Glutamatergic neuron (in vitro differentiated cells): Measurements from ENCODE around the gene GPBP1L1. TPM values are rescaled to one million over a fixed set of nuclear protein-coding genes. Genes with fewer than 3 reads are reported as not detected.
"Not testable (repeated sequence)": the region's sequence is repeated elsewhere in the genome, so short reads cannot be mapped to it uniquely, and the experiment has no call there.

Experiments used
- DNase-seq: peaks from one replicate; pipeline ENCODE4 v3.0.0; 2022
- H3K27ac Mint-ChIP-seq: one replicate; pipeline ENCODE4 v1.8.0; 2020; ENCODE audit warnings: mild to moderate bottlenecking, mixed read lengths, inconsistent platforms; ENCODE audit not compliant: unreplicated experiment
- H3K27me3 Mint-ChIP-seq: one replicate; pipeline ENCODE4 v1.8.0; 2020; ENCODE audit warnings: mild to moderate bottlenecking, moderate library complexity, mixed read lengths, inconsistent platforms; ENCODE audit not compliant: unreplicated experiment
- H3K36me3 Mint-ChIP-seq: one replicate; pipeline ENCODE4 v1.8.0; 2020; ENCODE audit warnings: mild to moderate bottlenecking, mixed read lengths, inconsistent platforms; ENCODE audit not compliant: unreplicated experiment
- H3K4me1 Mint-ChIP-seq: one replicate; pipeline ENCODE4 v1.8.0; 2020; ENCODE audit warnings: mild to moderate bottlenecking, low read depth, mixed read lengths, inconsistent platforms; ENCODE audit not compliant: unreplicated experiment
- H3K4me3 Mint-ChIP-seq: one replicate; pipeline ENCODE4 v1.8.0; 2020; ENCODE audit warnings: mild to moderate bottlenecking, mixed read lengths, inconsistent platforms; ENCODE audit not compliant: unreplicated experiment
- H3K9me3 Mint-ChIP-seq: one replicate; pipeline ENCODE4 v1.8.0; 2020; ENCODE audit warnings: mild to moderate bottlenecking, moderate library complexity, mixed read lengths, inconsistent platforms; ENCODE audit not compliant: unreplicated experiment
- total RNA-seq: library from RNA; stranded (reverse); fragmentation: NEBNext Ultra II Directional; extraction: Animal tissue kit (Norgen Biotek cat#: 25700); gene quantifications from one replicate; pipeline ENCODE4 v1.2.1, GENCODE V29; 2021; ENCODE audit not compliant: unreplicated experiment
- TF ChIP-seq, protein P1 (sequence below): fragments of 200-600 bp; sonication (generic); IDR thresholded peaks from one replicate; pipeline ENCODE4 v1.5.0; 2021; ENCODE audit not compliant: partially characterized antibody, unreplicated experiment

GPBP1L1 gene
- total RNA-seq, 1 donor from 2014 or later = 103 TPM

DNA sequence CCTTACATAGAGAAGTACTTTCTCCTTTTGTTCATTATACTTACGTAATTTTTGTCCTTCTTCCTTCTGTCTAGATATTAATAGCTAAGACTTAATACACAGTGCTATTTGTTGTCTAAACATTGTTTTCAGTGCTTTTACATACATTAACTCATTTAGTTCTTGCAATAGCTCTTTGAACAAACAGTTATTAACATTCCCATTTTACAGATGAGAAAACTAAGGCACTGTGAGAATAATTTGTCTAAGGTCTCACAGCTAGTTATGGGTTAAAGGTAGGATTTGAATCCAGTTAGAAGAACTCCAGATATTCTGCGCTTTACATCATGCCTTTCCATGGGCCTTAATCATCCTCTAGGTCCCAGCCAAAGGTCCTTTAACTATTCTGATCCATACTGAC, 82.1 kb downstream of the GPBP1L1 start:
- no peak for DNase-seq
- H3K27ac Mint-ChIP-seq = no peak overlapping the region
- TF ChIP-seq, protein P1, sequence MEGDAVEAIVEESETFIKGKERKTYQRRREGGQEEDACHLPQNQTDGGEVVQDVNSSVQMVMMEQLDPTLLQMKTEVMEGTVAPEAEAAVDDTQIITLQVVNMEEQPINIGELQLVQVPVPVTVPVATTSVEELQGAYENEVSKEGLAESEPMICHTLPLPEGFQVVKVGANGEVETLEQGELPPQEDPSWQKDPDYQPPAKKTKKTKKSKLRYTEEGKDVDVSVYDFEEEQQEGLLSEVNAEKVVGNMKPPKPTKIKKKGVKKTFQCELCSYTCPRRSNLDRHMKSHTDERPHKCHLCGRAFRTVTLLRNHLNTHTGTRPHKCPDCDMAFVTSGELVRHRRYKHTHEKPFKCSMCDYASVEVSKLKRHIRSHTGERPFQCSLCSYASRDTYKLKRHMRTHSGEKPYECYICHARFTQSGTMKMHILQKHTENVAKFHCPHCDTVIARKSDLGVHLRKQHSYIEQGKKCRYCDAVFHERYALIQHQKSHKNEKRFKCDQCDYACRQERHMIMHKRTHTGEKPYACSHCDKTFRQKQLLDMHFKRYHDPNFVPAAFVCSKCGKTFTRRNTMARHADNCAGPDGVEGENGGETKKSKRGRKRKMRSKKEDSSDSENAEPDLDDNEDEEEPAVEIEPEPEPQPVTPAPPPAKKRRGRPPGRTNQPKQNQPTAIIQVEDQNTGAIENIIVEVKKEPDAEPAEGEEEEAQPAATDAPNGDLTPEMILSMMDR = no peak
- no peak overlapping the region for H3K4me3 Mint-ChIP-seq
- no peaks in the 10 kb centered on the region for H3K36me3 Mint-ChIP-seq
- H3K27me3 Mint-ChIP-seq = peaks cover 2% of the 10 kb centered on the region
- H3K4me1 Mint-ChIP-seq = peaks cover 15% of the 10 kb centered on the region
- H3K9me3 Mint-ChIP-seq = no peaks in the 10 kb centered on the region

DNA sequence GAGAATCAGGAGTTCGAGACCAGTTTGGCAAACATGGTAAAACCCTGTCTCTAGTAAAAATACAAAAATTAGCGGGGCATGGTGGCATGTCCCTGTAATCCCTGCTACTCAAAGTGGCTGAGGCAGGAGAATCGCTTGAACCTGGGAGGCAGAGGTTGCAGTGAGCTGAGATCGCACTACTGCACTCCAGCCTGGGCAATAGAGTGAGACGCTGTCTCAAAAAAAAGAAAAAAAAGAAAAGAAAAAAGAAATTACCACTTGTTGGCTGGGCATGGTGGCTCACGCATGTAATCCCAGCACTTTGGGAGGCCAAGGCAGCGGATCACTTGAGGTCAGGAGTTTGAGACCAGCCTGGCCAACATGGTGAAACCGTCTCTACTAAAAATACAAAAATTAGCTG, 89.6 kb downstream of the GPBP1L1 start:
- not testable (repeated sequence) for H3K4me1 Mint-ChIP-seq, H3K27me3 Mint-ChIP-seq, H3K27ac Mint-ChIP-seq, H3K9me3 Mint-ChIP-seq, DNase-seq, H3K4me3 Mint-ChIP-seq, H3K36me3 Mint-ChIP-seq

DNA sequence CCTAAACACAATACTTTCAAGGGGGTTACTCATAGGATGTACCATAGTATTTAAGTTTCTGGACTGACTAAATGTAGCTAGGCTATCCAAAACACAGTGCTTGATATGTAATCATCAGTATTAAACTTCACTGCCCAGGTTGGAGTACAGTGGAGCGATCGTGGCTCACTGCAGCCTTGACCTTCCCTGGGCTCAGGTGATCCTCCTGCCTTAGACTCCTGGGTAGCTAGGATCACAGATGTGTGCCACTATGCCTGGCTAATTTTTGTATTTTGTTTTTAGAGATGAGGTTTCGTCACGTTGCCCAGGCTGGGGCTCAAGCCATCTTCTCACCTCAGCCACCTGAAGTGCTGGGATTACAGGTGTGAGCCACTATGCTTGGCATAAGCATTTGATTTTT, 91.9 kb downstream of the GPBP1L1 start:
- H3K27ac Mint-ChIP-seq = no peak overlapping the region
- peaks cover 3% of the 10 kb centered on the region for H3K4me1 Mint-ChIP-seq
- no peak overlapping the region for H3K4me3 Mint-ChIP-seq
- H3K36me3 Mint-ChIP-seq = no peaks in the 10 kb centered on the region
- no peaks in the 10 kb centered on the region for H3K9me3 Mint-ChIP-seq
- TF ChIP-seq, protein P1 = no peak
- no peak for DNase-seq
- peaks cover 2% of the 10 kb centered on the region for H3K27me3 Mint-ChIP-seq

DNA sequence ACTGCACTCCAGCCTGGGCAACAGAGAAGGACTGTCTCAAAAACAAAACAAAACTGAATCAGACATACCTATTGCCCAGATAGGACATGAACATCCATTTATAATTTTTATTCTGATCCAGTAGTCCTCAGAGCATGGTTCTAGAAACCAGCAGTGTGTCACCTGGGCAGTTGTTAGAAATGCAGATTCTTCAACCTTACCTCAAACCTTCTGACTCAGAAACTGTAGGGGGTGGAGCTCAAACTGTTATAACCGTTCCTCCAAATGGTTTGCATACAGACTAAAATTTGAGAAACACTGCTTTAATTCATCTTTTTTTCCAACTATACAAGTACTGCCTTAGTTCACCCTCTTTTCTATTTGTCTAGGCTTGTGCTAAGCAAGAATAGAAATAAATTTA, 96.5 kb downstream of the GPBP1L1 start:
- Mint-ChIP-seq H3K27ac (no peak overlapping the region), H3K4me3 (no peak overlapping the region), H3K27me3 (peaks cover 4% of the 10 kb centered on the region), H3K9me3 (no peaks in the 10 kb centered on the region), H3K4me1 (peaks cover 8% of the 10 kb centered on the region), H3K36me3 (no peaks in the 10 kb centered on the region)
- DNase-seq = no peak
- TF ChIP-seq, protein P1 = no peak

DNA sequence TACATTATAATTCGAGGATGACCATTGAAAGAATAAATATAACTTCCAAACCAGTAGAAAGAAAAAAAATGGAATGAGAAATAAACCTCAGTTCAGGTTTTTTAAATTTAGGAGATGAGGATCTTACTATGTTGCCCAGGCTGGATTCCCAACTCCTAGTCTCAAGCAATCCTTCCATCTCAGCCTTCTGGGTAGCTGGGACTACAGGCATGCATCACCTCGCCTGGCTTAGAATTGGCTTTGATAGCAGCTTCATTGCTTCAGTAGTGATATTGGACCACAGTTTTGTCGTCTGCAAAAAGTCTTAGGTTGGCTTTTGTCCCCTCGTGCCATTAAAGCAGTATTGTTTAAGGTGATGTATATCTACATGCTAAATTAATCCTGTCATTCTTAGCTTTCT, 99.6 kb downstream of the GPBP1L1 start:
- H3K4me3 Mint-ChIP-seq = no peak overlapping the region
- H3K9me3 Mint-ChIP-seq = peaks cover 11% of the 10 kb centered on the region
- no peak for DNase-seq
- no peak overlapping the region for H3K27ac Mint-ChIP-seq
- peaks cover 9% of the 10 kb centered on the region for H3K27me3 Mint-ChIP-seq
- peaks cover 8% of the 10 kb centered on the region for H3K4me1 Mint-ChIP-seq
- TF ChIP-seq, protein P1 = no peak
- no peaks in the 10 kb centered on the region for H3K36me3 Mint-ChIP-seq

DNA sequence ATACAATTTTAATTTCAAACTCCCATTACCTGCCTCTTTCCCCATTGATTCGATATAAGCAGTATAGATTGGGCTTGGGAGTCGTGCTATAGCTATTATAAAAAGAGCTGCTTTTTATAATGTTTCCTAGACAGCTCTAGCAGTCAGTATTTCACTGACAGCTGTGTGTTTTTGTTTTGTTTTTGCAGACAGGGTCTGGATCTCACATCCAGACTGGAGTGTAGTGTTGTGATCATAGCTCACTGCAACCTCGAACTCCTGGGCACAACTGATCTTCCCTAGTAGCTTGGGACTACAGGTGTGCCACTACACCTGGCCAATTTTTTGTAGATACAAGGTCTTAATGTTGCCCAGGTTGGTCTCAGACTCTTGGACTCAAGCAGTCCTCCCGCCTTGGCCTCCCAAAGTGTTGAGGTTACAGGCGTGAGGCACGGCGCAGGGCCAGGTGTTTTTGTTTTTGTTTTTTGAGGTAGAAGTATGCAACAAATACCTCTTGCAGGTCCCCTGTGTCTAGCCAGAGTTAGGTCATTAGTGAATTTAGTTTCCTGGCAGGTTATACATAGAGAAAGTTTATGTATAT, 100.7 kb downstream of the GPBP1L1 start:
- Mint-ChIP-seq H3K4me1 (peaks cover 8% of the 10 kb centered on the region), H3K4me3 (peak overlapping the region; percentile 97), H3K27ac (peak overlapping the region; percentile 75), H3K36me3 (no peaks in the 10 kb centered on the region), H3K27me3 (peaks cover 9% of the 10 kb centered on the region), H3K9me3 (peaks cover 11% of the 10 kb centered on the region)
- TF ChIP-seq, protein P1 = no peak
- DNase-seq = no peak
